ENCODE measurements around the gene WASF2. TPM values are rescaled to one million over a fixed set of nuclear protein-coding genes. Genes with fewer than 3 reads are reported as not detected.
A peak's percentile ranks its signal among the peaks of the same experiment; 100 is the strongest.

WASF2 gene
- total RNA-seq, 1 experiment from 2014 or later: 65.9 TPM

DNA sequence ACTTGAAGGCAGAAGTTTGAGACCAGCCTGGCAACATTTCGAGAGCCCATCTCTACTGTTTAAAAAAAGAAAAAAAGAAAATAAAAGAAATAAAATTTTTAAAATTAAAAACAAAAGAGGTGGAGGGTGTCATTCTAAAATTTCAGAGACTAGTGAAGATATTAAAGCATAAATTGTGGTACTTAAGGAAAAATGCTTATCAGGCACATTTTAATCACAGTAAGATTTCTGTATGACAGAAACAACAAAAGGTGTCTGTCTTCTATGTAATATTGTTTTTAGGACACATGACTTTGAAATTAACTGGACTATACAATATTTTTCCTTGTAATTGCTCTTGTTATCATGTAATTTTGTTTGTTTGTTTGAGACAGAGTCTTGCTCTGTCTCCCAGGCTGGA, 4.6 kb downstream of the WASF2 start:
- no peak overlapping the region for H3K27ac ChIP-seq (ENCODE audit: insufficient read length, low read depth, low read length)
- H2BK20ac ChIP-seq (ENCODE audit: low read depth, low read length, poor library complexity, severe bottlenecking): no peak overlapping the region
- Mint-ChIP-seq H3K36me3 (ENCODE audit: insufficient read depth in 1 of 3, low read depth in 3 of 3) (peaks cover 0 to 3% (median 0%) of the 10 kb centered on the region in 3 experiments; a peak in 2 of 7 replicates), H3K4me1 (peaks cover 22 to 28% of the 10 kb centered on the region in 2 experiments), H3K27me3 (ENCODE audit: low read depth) (no peaks in the 10 kb centered on the region), H3K4me3 (no peak overlapping the region), H3K27ac (peak overlapping the region in 1 of 3 experiments; percentile 39; a peak in 1 of 7 replicates), H3K9me3 (no peaks in the 10 kb centered on the region)
- H2AK5ac ChIP-seq (ENCODE audit: insufficient read length, low read length): no peak overlapping the region
- peaks cover 15% of the 10 kb centered on the region; the same call in 1 of the 2 replicates for H3K79me2 ChIP-seq (ENCODE audit: insufficient read depth, low read length)
- H2BK5ac ChIP-seq (ENCODE audit: insufficient read length, low read length): no peak overlapping the region
- H2BK12ac ChIP-seq (ENCODE audit: insufficient read length, low read depth, low read length): no peak overlapping the region
- H3K14ac ChIP-seq (ENCODE audit: insufficient read depth, low read length): no peak overlapping the region
- no peak overlapping the region for H2AFZ ChIP-seq (ENCODE audit: low read length)
- H2BK15ac ChIP-seq (ENCODE audit: low read depth, low read length): no peak overlapping the region
- H3K4me2 ChIP-seq (ENCODE audit: insufficient read depth, insufficient read length, low read length): no peak overlapping the region
- H3T11ph ChIP-seq (ENCODE audit: low read length): no peak overlapping the region
- no peak overlapping the region for H4K91ac ChIP-seq (ENCODE audit: insufficient read length, low read depth, low read length)
- H4K5ac ChIP-seq (ENCODE audit: insufficient read length, low read depth, low read length): no peak overlapping the region
- no peak overlapping the region for H3K18ac ChIP-seq (ENCODE audit: insufficient read length, low read depth, low read length)
- no peak overlapping the region for H4K8ac ChIP-seq (replicated peaks; ENCODE audit: insufficient read length, low read depth, low read length)
- H3K4me1 ChIP-seq (ENCODE audit: insufficient read depth, low read length): no peaks in the 10 kb centered on the region
- no peak overlapping the region for H3K56ac ChIP-seq (ENCODE audit: insufficient read length, low read depth, low read length)
- TF ChIP-seq, protein P1, sequence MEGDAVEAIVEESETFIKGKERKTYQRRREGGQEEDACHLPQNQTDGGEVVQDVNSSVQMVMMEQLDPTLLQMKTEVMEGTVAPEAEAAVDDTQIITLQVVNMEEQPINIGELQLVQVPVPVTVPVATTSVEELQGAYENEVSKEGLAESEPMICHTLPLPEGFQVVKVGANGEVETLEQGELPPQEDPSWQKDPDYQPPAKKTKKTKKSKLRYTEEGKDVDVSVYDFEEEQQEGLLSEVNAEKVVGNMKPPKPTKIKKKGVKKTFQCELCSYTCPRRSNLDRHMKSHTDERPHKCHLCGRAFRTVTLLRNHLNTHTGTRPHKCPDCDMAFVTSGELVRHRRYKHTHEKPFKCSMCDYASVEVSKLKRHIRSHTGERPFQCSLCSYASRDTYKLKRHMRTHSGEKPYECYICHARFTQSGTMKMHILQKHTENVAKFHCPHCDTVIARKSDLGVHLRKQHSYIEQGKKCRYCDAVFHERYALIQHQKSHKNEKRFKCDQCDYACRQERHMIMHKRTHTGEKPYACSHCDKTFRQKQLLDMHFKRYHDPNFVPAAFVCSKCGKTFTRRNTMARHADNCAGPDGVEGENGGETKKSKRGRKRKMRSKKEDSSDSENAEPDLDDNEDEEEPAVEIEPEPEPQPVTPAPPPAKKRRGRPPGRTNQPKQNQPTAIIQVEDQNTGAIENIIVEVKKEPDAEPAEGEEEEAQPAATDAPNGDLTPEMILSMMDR (conservative IDR thresholded peaks at IDR 0.05): no peak
- H2BK120ac ChIP-seq (ENCODE audit: low read depth, low read length, poor library complexity, severe bottlenecking): no peak overlapping the region
- H3K79me1 ChIP-seq (ENCODE audit: insufficient read depth, low read depth, low read length, poor library complexity, severe bottlenecking): peaks cover 2% of the 10 kb centered on the region
- H3K23me2 ChIP-seq (ENCODE audit: insufficient read length, low read depth, low read length, poor library complexity, severe bottlenecking): peaks cover 4% of the 10 kb centered on the region
- H3K9ac ChIP-seq (ENCODE audit: extremely low read depth, insufficient read length, low read length): no peak overlapping the region
- no peaks in the 10 kb centered on the region for H3K9me3 ChIP-seq (ENCODE audit: control insufficient read depth, low read depth, low read length)
- H3K23ac ChIP-seq (ENCODE audit: insufficient read length, low read depth, low read length): no peak overlapping the region
- H3K4ac ChIP-seq (ENCODE audit: low read depth, low read length): no peak overlapping the region
- no peaks in the 10 kb centered on the region for H4K20me1 ChIP-seq (ENCODE audit: control insufficient read depth, insufficient read depth, insufficient read length)
- no peaks in the 10 kb centered on the region for H3K27me3 ChIP-seq (ENCODE audit: insufficient read depth, low read length)
- no CpG with 5 or more reads among the region's 1 CpG for WGBS (ENCODE audit: extremely low coverage, insufficient read length, low lambda C conversion rate)
- DNase-seq: no peak
